SHP77 treated with DMSO at 0.1 percent for 48 hours (cell line): ENCODE results near the gene KRTAP20-2.

Source experiments
- DNase-seq: peaks from one replicate; lab custom pipeline; 2025; lab: John Stamatoyannopoulos, UW

The KRTAP20-2 gene

GRCh38 chr21:30674312-30674711 is 39.3 kb downstream of the KRTAP20-2 start:
- DNase-seq = no peak

GRCh38 chr21:30676737-30677136 is 41.7 kb downstream of the KRTAP20-2 start:
- no peak for DNase-seq

DNA sequence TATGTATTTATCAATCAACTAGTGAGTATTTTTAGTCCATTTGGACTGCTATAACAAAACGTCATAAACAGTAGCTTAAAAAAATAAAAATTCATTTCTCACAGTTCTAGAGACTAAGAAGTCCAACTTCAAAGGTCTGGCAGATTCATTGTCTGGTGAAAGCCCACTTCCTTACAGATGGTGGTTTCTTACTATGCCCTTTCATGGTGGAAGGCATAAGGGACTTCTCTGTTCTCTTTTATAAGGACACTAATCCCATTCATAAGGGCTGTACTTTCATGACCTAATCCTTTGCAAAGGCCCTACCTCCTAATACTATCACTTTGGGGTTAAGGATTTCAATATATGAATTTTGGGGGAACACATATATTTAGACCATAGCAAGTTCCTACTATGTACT is 45.6 kb downstream of the KRTAP20-2 start:
- DNase-seq = no peak

- DNase-seq = no peak
Observed at GRCh38 chr21:30684506-30684905, 49.5 kb downstream of the KRTAP20-2 start.
